Stimulated activated CD8-positive, alpha-beta memory T cell treated with anti-CD3 and anti-CD28 coated beads, Interleukin-15, amount 100 ng/mL, for 48 hours (primary cell): ENCODE data around the gene PRKG1.
"Not testable (repeated sequence)": the region's sequence is repeated elsewhere in the genome, so short reads cannot be mapped to it uniquely, and the experiment has no call there.

Source experiments
- DNase-seq, 2 donors: peaks; one replicate each; pipeline ENCODE4 v3.0.0-alpha.2; 2020; ENCODE audit warnings: low read depth in 2 of 2

Gene PRKG1

DNA sequence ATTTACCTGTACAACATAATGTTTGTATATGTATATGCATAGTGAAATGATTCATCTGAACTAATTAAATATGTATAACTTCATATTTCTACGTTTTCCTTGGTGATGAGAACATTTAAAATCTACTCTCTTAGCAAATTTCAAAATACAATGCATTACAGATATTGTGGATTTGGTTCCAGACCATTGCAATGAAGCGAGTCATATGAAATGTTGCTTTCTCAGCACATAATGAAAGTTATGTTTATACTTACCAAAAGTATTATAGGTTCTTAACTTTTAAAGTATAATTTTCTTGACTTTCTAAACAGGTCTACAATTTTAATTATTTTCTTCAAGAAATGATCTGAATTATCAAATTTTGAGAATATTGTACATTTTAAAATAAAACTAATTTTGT, 435.9 kb downstream of the PRKG1 start:
- no peak for DNase-seq

DNA sequence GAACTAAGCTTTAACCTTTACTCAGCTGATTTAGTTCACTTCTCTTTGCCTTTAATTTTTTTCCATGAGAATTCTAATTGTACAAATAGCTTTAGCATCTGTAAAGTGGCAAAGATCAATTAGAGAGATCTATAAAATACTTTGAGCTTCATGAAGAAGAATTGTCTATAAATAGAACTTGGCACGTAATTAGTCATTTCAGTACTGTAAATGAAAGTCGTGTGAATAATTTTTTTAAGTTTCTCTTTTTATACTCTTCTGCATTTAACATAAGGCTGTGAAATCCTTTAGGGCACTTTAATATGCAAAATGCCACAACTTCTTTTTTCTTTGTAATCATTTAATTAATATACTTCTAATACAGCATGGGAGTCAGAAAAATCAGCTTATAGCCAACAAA, 447.3 kb downstream of the PRKG1 start:
- DNase-seq = no peak

DNA sequence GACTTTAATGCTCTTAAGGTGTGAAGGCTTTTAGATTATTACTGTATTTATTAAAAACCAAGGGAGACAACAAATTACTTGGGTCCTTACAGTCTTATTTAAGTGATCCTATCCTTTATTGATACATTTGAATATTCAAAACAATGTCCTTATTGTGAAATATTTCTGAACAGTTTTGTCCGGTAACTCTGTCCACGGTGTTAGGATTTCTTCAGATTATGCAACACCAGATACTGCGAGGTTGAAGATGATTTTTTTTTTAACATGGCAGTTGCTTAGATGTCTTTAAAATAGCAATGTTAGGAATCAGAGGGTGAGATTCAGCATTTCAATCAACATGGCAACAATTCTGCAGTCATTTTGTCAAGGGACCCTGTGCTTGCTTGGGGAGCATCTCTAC, 448.6 kb downstream of the PRKG1 start:
- no peak for DNase-seq

DNA sequence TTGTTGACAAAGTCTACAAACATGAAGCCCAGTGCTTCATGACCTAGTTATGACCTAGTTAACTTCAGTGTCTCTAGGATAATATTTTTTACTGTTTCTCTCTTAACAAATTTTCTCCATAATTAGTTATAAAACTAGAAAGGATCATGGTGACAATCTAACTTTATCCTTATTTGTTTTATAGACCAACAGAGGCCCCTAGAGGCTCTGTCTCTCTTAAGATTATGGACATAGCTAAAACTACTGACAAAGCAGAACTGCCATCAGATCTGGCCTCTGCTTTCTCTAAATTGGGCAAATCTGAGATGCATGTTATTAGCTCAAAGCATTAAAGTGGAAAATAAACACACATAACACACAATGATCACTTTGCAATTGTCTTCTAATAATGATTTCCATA, 449.2 kb downstream of the PRKG1 start:
- no peak for DNase-seq

DNA sequence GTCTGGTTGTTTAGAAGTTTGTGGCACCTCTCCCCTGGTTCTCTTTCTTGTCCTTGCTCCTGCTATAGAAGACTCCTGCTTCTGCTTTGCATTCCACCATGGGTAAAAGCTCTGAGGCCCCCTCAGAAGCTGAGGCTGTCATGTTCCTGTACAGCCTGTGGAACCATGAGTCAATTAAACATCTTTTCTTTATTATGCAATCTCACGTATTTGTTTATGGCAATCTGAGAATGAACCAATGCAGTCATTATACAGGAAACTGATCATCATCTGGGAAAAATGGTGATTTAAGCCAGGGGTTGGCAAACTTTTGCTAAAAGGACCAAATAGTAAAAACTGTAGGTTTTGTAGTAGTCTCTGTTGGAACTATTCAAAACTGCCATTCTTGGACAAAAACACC, 449.8 kb downstream of the PRKG1 start:
- no peak for DNase-seq

DNA sequence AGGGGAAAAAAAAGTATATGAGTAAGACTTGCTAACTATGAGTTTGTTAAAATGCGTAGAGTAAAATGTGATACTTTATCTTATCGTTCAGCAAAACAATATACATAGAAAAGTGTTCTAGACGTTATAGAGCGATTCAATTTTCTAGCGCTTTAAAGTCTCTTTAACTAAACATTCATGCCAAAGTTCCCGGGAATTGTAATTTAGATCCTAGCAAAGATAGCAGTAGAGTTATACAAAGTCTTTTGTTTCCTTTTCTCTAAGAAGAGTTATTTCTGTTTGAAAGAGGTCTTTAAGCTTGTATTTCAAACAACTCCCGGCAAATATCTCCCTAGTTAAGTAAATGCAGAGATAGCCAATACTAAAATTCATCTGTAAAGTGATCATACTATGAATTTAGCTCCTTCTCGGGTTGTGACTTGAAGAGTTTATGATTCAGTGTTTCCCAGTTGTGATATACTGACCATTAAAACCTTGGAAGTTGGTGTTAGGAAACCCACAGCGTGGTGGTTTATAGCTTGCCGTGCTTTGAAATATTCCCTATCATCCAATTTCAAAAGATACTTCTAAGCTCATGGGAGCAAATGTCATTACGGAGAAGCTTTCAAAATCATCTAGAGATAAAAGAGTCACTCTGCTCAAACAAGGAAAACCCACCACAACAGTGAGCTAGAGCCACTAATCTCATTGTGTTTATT, 453.4 kb downstream of the PRKG1 start:
- no peak for DNase-seq

DNA sequence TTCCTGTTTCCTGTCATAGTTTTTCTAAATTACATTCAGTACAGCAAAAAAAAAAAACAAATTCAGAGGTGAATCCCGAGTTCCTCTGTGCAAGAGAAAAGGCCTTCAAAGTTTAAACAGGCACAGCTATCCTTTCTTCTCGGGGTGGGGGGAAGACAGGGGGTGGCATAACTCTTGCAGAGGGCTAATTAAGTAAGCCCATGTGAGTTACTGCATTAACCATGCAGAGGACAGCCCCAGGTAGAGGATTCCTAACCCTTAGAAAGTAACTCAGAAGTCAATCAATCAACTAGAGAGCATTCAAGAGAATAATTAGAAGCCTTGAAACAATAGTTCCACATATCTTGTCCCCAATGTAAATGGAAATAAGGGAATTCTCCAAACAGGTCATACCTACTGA, 454.2 kb downstream of the PRKG1 start:
- DNase-seq = no peak

DNA sequence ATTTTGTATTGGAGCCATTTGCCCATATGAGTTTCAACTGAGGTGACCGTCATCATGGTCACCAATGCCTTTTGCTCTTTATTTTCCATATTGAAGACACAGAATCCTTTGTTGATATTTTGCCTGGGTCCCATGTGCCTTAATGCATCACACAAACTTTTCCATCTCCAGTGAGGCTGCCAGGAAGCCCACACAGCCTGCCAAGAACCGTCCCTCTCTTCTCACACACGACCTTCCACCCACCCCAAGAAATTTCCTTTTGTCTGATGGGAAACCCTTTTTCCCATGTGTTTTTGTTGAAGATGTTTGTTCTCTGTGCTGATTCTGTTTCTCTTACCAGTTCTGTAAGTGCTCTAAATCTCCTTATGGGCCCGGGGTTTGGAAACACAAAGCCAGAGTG, 456.3 kb downstream of the PRKG1 start:
- no peak for DNase-seq

DNA sequence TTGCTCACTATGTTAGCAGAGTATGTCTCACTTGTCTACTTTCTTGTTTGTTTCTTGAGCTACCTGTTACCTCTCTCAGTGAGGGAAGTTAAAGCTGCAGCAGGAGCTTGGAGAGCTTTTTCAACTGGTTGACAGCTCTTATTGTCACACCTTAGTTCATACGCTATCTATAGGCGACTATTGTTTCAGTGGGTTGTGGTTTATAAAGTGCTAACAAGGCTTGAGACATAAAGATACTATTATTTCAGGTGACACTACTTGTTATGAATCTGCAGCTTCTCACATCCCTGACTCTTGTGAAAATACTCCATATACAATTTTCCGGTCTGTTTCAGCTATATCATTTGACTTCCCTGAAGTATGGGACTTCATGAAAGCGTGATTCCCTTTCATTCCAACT, 457.8 kb downstream of the PRKG1 start:
- DNase-seq = no peak

DNA sequence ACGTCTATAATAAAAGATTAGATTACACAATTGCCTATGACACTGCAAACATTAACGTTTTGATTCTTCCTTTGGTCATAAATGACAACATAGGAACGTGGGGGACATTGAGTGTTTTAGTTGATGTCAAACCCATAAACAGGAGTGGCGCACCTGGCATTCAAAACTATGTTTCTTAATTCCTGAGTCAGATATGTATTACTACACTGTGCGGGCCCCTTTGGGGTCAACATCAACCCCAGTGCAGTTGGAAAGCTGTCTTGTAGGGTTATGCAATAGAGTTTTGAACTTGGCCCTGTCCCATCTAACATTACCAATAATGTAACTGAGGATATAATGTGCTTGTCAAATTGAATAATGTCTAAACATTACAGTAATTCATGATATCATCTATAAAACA, 468.6 kb downstream of the PRKG1 start:
- DNase-seq = no peak

DNA sequence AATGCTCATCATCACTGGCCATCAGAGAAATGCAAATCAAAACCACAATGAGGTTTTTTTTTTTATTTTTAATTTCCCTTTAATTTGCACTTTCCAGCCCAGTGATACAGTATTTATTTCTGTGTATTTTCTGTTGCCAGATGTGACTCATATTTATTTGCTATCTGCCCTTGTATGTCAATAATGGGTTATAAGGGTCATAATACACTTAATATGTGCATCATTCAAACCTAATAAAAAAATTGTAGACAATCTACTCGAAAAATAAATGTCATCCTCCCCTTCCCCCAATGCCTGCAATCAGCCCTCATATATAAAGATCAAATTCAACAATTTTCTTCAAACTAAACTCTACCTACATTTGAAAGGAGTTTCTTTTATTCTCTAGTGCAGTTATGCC, 470.6 kb downstream of the PRKG1 start:
- no peak for DNase-seq

DNA sequence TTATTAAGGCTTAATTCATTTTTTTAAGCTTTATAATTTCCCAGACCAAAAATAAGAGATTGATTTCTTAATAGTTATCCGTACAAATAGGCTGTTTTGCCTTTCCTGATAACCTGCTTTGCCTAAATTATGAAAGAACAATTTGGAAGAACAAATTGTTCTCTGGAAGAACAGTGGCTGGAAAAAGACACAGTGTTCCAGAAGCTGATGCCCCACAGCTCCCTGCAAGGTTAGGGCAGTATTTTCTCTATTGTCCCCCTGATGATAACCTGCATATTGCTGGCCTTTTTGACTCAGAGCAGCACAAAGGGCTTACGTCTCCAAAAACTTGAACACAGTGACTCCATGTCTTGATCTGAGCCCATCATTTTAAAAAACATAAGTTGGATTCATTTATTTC, 473.7 kb downstream of the PRKG1 start:
- no peak for DNase-seq

DNA sequence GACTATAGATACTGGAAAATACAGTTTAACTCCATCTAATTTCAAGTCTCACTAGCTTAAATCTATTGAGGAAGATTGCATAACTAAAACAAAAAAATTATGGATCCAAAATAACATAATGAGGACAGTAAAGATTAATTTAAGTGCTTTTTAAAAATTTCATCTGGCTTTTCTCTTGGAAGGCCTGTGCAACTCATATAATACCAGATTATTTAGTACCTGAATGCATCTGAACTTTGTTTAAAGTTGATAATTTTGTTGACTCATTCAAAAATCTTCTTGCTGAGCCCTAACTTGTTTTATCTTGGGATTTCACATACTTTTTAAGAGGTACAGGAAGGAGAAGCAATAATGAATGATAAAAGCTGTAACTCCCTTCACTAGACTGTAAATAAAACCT, 478.6 kb downstream of the PRKG1 start:
- no peak for DNase-seq

DNA sequence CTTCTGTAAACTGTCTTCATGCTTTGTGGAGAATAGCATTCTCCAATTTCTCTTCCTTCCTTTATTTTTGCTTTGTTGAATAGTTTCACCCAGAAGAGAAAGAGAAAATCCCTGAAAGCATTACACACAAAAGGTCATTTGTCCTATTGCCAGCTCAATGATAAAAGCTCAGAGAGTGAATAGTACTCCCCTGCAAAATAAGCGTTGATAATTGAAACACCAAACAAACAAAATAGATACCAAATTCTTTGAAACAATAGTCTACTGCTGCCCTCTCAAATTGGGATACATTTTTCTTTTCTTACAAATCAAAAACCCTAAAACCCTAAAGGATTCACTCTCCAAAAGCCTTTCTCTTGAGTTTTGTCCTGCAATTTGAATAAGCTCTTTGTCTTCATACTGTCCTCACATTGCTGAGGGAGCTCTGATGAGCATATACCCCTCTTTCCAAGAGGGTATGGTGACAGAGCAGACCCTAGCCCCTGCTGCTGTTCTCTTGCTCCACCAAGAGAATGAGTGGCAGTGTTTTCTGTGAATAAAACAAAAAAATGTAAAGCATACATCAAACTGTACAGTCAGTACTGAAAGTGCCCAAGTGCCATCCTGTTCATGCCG, 490.7 kb downstream of the PRKG1 start:
- DNase-seq = no peak

DNA sequence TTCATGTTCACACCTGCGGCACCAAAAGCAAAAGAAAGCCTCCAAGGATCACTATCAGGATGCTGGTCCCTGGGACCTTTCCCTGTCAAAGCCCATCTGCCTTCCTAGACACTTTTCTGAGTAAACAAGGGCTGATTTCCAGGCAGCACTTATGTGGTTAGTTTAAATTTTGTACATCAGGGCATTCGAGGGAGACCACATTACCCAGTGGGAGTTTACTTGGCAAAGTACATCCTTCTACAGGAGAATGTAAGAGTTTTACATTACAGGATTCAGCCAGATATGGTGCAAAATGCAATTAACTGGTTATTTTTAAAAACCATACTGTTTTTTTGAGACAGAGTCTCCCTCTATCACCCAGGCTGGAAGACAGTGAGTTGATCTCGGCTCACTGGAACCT, 493.0 kb downstream of the PRKG1 start:
- no peak for DNase-seq

DNA sequence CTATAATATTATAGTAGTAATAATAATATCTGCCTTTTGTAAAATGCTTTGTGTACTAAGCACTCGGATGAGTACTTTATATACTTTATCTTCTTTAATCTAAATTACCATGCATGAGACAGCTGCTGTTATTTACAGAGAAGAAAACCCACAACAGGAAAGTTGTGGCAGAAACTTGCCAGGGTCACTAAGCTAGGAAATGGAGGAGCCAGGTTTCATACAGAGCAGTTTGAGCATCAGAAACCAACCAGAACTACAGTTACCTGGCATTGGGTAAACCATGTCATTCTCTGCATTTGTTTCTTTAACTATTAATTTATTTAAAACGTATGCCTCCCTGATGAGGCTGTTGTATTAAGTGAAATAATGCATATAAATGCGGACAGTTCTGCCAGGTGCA, 495.2 kb downstream of the PRKG1 start:
- DNase-seq = no peak

DNA sequence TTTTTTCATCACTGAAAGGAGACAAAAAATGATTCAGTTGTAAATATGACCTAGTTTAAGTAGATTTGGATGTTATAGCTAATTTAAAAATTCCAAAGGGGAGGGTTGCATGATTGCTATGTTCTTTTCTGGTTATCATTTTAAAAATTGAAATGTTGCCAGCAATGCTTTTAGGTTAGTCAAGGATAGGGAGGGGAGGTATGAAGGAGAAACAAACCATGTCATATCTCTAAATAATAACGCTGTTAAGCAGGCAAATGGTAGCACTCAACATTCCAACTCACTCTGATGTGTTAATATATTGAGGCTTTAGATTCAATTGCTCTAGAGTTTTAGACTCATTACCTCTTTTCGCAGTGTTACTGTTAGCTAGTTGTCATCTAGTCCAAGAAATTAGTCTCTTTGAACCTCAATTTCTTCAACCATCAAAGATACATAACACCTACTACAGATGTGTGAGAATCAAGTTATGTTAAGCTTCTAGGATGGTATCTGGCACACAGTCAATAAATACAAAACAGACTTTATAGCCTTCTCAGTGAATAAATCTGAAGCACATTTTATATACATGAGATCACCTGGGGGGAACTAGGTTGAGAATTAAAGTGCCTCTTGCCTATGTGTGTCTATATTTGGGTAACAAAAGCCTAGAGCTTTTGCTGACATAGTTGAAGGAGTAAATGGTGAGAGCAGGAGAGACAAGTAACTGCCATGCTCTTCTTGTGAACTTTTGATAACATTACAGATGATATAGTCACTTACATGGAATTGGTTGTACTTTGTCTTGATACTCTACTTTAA, 500.2 kb downstream of the PRKG1 start:
- no peak for DNase-seq

DNA sequence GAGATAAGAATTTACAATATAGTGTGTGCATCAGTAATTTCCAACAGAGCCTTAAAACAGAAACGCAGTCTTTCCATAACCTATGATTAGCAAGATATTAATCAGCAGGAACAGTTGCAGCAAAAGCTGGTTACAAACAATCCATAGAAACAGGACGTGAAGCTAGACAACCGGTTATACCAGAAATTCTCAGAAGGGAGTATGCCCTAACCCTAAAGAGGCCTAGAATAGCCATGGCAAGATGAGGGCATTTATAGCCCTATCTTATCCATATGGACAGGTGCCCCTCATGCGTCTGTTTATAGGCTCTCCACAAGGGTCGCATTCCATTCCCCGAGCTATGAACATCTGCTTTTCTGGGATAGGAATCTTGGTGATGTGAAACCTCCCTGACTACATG, 506.9 kb downstream of the PRKG1 start:
- not testable (repeated sequence) for DNase-seq

DNA sequence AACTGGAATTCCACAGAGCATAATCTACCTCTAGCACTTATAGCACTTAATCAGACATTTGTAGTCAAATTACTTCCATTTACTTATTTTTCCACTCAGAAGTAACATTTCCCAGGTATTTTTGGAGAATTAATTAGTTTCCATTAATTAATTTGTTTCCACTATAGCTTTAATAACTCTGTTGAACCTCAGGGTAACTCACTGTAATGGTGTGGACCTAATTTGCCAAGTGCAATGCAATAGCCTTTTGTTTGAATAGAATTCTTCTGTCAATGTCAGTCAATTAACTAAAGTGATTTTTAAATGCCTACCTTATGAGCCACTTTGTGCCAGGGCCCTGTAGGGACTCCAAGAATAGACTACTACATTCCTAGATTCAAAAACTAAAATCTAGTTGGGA, 509.7 kb downstream of the PRKG1 start:
- DNase-seq = no peak

DNA sequence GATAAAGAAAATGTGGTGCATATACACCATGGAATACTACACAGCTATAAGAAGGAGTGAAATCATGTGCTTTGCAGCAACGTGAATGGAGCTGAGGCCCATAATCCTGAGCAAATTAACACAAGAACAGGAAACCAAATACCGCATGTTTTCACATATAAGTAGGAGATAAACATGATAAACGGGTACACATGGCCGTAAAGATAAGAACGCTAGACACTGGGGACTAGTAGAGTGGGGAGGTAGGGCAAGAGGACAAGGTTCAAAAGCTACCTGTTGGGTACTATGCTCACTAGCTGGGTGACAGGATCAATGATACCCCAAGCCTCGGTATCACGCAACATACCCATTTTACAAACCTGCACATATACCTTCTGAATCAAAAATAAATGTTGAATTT, 511.5 kb downstream of the PRKG1 start:
- DNase-seq = no peak

DNA sequence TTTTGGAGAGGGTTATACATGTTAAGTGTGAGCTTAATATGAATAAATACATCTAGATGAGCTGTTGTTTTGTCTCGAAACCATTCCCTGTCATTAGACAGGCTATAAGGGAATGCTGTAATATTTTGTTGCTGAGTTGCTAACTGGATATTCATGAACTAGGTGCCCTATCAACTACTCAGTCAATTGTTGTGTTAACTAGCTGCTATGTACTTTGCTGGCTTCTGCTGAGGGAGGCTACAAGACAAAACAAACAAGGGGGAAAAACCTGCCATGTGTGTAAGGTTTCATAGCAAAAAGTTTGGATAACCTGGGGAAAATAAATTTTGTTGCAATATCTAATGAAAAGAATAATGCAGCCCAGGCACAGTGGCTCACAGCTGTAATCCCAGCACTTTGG, 514.7 kb downstream of the PRKG1 start:
- no peak for DNase-seq

DNA sequence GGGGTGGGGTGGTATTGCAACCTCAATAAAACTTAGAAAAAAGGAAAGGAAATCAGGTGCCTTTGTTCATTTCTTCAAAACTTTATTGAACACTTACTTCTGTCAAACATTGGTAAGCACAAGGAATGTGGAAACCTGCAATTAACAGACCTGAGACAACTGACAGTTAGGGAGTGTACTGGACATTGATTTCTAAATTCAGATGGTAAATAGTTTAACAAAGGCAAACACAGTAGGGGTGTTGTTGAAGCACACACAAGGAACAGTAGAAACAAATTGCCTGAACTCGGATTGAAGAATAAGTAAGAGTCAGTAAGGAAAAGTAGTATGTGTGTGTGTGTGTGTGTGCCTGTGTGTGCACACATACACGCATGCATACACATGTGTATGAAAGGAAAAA, 516.5 kb downstream of the PRKG1 start:
- DNase-seq = no peak

DNA sequence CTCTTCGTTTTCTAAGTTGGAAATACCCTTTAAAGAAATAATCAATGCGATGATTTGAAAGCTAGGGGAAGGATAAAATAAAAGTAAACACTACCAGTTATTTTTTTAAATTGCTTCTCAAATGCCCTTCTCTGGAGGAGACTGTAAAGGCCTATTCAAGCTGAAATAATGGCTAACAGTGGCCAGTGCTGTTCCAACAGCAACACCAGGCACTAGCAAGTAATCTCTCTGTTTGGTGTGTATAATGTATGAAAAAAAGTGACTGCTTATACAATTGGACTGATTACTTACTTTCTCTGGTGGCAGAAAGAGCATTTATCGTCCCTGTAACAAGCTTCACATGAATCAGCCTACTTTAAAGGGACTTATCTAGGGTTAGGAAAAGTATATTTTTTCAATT, 522.4 kb downstream of the PRKG1 start:
- DNase-seq = no peak
